Activated T-cell treated with anti-CD3 and anti-CD28 coated beads, Interleukin-2, amount 50 U/mL, for 4 hours (primary cell): ENCODE data around the gene GNL3L. TPM values are rescaled to one million over a fixed set of nuclear protein-coding genes. Genes with fewer than 3 reads are reported as not detected.
A peak's percentile ranks its signal among the peaks of the same experiment; 100 is the strongest.
"Not testable (repeated sequence)": the region's sequence is repeated elsewhere in the genome, so short reads cannot be mapped to it uniquely, and the experiment has no call there.

Source experiments
- ATAC-seq, 2 donors: fragments of 200-7000 bp; cut with Tn5 transposase; one replicate each; pipeline ENCODE4 v1.10.0; 2021
- DNase-seq: peaks from one replicate; pipeline ENCODE4 v3.0.0-alpha.2; 2020
- H3K27me3 Mint-ChIP-seq: one replicate; pipeline ENCODE4 v1.8.0; 2021; ENCODE audit warnings: low read depth, mixed read lengths
- H3K36me3 Mint-ChIP-seq: one replicate; pipeline ENCODE4 v1.8.0; 2022; ENCODE audit warnings: mixed read lengths; ENCODE audit not compliant: insufficient read depth
- H3K4me1 Mint-ChIP-seq: one replicate; pipeline ENCODE4 v1.8.0; 2021; ENCODE audit warnings: low read depth, mixed read lengths
- H3K4me3 Mint-ChIP-seq: one replicate; pipeline ENCODE4 v1.8.0; 2021; ENCODE audit warnings: mild to moderate bottlenecking, moderate library complexity, mixed read lengths
- H3K9me3 Mint-ChIP-seq: one replicate; pipeline ENCODE4 v1.8.0; 2021; ENCODE audit warnings: mixed read lengths
- total RNA-seq, 3 donors: library from RNA; stranded (reverse); gene quantifications; one replicate each; pipeline ENCODE4 v1.2.1, GENCODE V29; 2021

GNL3L gene, protein sequence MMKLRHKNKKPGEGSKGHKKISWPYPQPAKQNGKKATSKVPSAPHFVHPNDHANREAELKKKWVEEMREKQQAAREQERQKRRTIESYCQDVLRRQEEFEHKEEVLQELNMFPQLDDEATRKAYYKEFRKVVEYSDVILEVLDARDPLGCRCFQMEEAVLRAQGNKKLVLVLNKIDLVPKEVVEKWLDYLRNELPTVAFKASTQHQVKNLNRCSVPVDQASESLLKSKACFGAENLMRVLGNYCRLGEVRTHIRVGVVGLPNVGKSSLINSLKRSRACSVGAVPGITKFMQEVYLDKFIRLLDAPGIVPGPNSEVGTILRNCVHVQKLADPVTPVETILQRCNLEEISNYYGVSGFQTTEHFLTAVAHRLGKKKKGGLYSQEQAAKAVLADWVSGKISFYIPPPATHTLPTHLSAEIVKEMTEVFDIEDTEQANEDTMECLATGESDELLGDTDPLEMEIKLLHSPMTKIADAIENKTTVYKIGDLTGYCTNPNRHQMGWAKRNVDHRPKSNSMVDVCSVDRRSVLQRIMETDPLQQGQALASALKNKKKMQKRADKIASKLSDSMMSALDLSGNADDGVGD
- 100 to 1,000 TPM; 105 to 111 (median 109) TPM for total RNA-seq

DNA sequence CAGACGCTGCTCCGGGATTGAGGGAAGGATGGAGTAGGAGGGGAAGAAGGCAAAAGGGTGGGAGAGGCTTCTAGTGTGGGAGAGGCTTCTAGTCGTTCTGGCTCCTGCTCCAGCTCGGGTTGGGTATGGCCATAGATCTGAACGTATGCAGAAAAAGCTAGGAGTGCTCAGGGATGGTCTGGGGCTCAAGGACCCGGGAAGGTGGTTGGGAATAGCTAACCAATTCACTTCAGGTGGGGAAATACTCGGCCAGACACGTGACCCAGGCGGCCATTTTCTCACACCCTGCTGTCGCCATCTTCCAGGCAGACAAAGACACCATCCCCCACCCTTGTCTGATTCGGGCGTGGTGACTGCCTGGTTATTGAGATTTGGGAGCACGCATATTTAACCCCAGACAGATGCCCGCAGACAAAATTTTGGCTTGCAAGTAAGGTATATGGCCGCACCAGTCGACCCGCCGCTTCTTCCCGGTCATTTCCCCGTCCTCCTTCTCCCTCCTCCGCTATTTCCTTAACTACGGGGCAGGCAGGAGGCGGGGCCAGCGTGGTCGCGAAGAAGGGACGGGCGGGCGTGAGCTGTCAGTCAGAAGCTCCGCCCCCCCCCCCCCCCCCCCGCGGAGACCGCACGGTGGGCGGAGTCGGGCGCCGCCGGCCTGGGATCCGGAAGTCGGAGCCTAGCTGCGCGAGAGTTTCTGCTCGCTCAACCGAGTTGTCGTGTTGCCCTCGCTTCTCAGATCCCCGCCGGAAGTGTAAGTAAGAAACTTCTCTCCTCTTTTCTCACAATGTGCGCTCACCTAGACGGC lies at the start of gene GNL3L:
Gene GNL3L (plus strand): TSS at position 668 of the 805 bp plus-strand sequence. CDS start 2,348 bp downstream, outside the sequence.
- no peaks in the 10 kb centered on the region for H3K9me3 Mint-ChIP-seq
- peaks cover 17% of the 10 kb centered on the region for H3K36me3 Mint-ChIP-seq
- peaks cover 34% of the 10 kb centered on the region for H3K4me1 Mint-ChIP-seq

DNA sequence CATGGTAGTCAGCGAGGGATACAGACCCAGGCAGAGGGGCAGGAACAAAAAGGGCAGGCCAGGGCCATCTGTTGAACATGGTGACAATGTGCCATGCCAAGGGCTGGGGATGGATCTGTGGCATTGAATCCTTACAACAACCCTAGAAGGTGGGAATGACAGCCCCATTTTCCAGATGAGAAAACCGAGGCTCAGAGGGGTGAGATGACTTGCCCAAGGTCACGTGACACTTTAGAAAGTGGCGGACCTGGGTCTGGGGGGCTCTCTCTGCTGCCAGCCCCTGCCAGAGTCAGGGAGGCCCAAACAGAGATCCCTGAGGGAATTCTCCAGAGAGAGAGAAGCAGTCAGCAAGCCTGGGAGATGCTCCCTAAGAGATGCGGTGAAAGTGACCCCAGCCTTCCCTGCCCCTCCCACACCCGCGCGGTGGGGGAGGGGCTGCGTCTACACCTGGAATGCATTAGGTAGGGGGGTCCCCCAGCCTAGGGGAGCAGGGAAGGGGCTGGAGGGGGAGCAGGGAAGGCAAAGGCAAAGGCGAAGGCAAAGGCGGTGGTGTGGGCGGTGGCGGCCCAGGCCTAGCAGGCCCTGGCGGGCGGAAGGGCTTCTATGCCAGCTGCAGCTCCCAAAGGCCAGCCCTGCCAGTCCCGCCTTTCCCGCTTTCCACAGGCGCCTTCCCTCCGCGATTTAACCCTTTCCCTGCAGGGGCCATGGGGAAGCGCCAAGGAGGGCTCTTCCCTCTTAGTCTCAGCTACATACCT lies 47.0 kb upstream of the GNL3L start:
- no peaks in the 10 kb centered on the region for H3K36me3 Mint-ChIP-seq
- peaks cover 1% of the 10 kb centered on the region for H3K27me3 Mint-ChIP-seq
- H3K4me3 Mint-ChIP-seq = no peak overlapping the region
- DNase-seq (no peak), ATAC-seq (no peak)
- H3K9me3 Mint-ChIP-seq = no peaks in the 10 kb centered on the region
- no peaks in the 10 kb centered on the region for H3K4me1 Mint-ChIP-seq

More for the DNA sequence above, at the start of gene GNL3L:
- DNase-seq = peak; percentile 74
- ATAC-seq = peak; percentile 85 to 91
- no peaks in the 10 kb centered on the region for H3K27me3 Mint-ChIP-seq
- peak within 1 kb of the TSS; percentile 96 for H3K4me3 Mint-ChIP-seq

DNA sequence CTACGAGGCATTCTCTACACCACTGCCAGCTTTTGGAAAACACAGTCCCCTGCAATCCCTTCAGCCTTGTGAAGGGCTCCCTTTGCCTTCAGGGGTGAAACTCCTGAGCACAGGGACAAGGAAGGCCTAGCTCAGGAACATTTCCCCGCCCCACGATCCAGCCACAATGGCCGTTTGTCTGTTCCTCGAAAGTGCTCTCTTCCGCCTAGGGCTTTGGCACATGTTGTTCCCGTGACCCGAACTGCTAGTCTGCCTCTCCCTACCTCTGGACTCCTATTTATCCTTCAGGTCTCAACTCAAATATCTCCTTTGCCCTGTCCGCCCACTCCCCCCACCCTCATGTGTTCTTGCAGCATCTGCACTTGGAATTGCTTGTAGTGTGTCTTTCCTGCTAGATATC lies 46.1 kb upstream of the GNL3L start:
- Mint-ChIP-seq H3K4me1 (no peaks in the 10 kb centered on the region), H3K36me3 (no peaks in the 10 kb centered on the region), H3K4me3 (no peak overlapping the region), H3K9me3 (no peaks in the 10 kb centered on the region), H3K27me3 (peaks cover 1% of the 10 kb centered on the region)
- ATAC-seq = no peak
- no peak for DNase-seq

DNA sequence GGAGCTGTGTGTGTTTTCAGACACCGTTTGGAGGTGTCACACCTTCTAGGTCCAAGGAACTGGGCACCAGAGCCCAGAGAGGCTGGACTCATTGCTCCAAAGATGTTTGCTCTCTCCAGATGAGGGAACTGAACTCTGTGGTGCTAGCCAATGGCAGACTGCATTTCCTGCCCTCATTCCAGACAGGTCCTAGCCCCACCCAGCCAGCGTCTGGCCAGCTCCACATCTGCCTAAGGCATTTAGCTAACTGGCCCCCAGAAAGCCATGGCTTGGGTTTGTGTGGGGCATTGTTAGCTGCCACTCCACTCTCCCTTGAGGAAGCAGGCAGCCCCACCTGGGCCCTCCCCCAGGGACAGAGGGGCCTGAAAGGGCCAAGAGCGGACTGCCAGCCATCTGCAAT lies 45.4 kb upstream of the GNL3L start:
- Mint-ChIP-seq H3K9me3 (no peaks in the 10 kb centered on the region), H3K36me3 (no peaks in the 10 kb centered on the region), H3K4me3 (no peak overlapping the region), H3K27me3 (peaks cover 1% of the 10 kb centered on the region), H3K4me1 (no peaks in the 10 kb centered on the region)
- DNase-seq = no peak
- ATAC-seq = no peak

DNA sequence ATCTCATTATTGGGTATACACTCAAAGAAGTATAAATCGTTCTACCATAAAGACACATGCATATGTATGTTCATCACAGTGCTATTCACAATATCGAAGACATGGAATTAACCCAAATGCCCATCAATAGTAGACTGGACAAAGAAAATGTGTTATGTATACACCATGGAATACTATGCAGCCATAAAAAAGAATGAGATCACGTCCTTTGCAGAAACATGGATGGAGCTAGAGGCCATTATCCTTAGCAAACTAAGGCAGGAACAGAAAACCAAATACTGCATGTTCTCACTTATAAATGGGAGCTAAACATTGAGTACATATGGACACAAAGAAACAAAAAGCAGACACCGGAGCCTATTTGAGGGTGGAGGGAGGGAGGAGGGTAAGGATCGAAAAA lies 40.2 kb upstream of the GNL3L start:
- not testable (repeated sequence) for DNase-seq, H3K36me3 Mint-ChIP-seq, H3K27me3 Mint-ChIP-seq, H3K4me3 Mint-ChIP-seq, H3K4me1 Mint-ChIP-seq, ATAC-seq, H3K9me3 Mint-ChIP-seq

DNA sequence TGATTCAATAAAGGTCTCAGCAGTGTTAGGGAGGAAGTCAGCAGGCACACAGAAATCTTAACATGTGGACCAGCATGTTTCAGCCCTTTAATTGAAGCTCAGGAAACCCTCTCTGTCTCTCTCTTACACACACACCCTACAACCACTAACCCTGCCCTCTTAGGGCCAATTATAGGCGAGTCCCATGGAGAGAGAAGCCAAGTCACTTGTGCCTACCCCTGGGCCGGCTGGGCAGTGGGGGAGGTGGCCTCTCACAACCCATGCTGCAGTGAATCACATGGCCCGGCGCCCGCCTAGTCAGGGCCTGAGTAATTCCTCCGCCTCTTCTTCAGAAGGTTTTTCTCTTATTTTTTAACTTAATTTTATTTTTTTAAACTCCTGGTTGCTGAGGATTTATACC lies 37.7 kb upstream of the GNL3L start:
- peaks cover 20% of the 10 kb centered on the region for H3K27me3 Mint-ChIP-seq
- ATAC-seq (no peak), DNase-seq (no peak)
- H3K9me3 Mint-ChIP-seq = peaks cover 3% of the 10 kb centered on the region
- H3K4me3 Mint-ChIP-seq = no peak overlapping the region
- no peaks in the 10 kb centered on the region for H3K36me3 Mint-ChIP-seq
- H3K4me1 Mint-ChIP-seq = peaks cover 5% of the 10 kb centered on the region

DNA sequence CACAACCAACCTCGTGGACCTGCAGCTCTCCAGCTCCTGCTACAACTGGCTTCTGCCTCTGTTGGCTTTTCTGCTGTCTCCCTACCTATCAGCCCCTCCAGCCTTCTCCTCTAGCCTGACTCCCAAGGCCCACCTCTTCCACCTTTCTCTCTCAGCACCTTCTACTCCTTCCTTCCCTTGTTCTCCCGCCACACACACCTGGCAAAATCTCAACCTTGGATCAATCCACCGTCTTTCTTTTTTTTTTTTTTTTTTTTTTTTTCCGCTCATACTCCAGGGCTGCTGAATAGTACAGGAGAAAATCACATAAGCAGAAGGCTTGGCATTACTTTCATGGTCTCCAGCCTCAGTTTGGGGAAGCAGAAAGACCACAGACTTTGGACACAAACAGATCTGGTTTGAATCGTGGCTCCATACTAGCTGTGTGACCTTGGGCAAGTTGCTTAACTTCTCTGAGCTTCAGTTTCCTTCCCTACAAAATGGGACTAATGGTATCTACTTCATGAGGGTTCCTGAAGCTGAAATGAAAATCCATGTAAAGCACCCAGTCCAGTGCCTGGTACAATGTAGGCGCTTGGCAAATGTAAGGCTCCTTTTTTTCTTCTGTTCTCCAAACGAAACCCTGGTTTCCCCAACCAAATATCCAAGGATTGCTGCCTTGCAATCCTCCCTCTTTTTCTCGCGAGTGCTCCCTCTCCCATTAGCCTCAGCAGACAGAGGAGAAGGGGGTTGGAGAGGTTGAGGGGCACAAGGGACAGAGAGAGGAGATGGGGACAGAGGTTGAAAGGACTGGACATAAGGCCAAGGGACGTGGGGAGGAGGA lies 35.6 kb upstream of the GNL3L start:
- no peaks in the 10 kb centered on the region for H3K36me3 Mint-ChIP-seq
- DNase-seq (no peak), ATAC-seq (no peak)
- peaks cover 3% of the 10 kb centered on the region for H3K9me3 Mint-ChIP-seq
- H3K27me3 Mint-ChIP-seq = peaks cover 28% of the 10 kb centered on the region
- peaks cover 5% of the 10 kb centered on the region for H3K4me1 Mint-ChIP-seq
- peak overlapping the region; percentile 54 for H3K4me3 Mint-ChIP-seq

DNA sequence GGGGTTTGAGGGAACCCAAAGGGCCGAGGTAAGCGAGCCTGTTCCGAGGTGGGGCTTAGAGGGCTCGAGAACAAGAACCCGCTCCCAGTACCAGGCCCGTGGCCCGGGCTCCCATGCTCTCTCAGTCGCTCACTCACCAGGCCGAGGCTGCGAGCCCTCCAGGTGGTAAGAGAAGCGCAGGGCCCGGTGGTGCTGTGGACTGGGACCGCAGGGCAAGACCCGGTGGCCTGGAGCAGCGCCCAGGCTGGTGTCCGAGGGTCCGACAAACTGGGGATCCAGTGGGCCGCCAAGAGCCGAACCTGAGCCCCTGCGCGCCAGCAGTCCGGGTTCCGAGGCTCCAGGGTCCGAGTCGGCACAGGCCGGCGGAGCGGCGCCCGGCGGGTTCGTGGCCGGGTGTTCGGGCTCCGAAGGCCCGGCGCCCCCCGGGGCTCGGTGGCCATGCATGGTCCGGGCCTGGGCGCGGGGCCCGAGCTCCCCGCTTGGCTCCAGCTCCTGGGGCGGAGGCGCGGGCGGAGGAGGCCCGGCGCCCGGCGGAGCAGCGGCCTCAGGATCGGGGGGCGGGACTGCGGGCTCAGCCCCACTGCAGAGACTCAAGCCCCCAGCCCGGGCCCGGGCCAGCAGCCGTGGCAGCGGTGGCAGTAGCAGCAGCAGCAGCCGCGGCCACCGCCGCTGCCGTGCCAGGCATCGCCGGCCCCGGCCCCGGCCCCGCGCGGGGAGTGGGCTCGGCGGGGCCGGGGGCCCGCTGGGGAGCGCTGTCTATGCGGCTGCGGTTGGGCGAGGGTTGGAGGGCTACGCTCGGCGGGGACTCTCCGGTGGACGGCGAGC lies 34.8 kb upstream of the GNL3L start:
- Mint-ChIP-seq H3K36me3 (no peaks in the 10 kb centered on the region), H3K4me1 (peaks cover 5% of the 10 kb centered on the region), H3K9me3 (no peaks in the 10 kb centered on the region), H3K27me3 (peaks cover 28% of the 10 kb centered on the region), H3K4me3 (peak overlapping the region; percentile 71)
- ATAC-seq (peak; percentile 58 to 61), DNase-seq (no peak)

DNA sequence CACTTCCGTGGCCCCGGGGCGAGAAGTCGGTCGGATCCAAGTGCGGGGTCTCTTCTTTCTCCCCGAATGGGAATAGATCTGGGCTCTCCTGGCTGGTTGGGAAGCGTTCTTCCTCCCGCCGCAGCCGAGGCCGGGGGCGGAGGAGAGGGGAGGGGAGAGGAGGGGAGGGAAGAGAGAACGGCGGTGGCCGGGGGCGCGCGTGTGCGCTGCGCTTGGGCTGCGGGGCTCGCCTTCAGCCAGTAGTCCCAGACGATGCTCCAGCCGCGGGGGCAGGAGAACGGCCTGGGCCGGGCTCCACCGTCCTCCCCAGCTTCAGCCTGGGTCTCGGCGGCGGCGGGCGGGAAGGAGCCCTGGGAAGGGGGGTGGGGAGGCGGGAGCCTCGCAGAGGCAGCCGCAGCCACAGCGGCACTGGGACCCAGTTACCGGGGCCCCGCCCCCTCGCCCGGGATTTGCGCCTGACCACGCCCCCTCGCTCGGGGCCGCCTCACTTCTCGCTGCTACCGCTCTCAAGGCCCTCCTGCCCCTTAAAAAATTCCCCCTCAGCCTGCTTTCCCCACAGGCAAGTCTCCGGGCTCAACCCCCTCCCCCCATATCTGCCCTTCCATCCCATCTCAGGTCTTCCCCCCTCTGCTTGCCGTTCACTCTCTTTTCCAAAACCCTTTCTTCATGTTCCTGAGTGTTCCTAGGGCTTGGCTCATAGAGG lies 34.1 kb upstream of the GNL3L start, which contains the start of gene FGD1:
Gene FGD1 (minus strand): TSS at position 421 of the 703 bp plus-strand sequence. CDS start 802 bp downstream, outside the sequence.
- ATAC-seq (peak; percentile 64 to 67), DNase-seq (peak; percentile 48)
- Mint-ChIP-seq H3K36me3 (no peaks in the 10 kb centered on the region), H3K4me3 (peak within 1 kb of the TSS; percentile 71), H3K9me3 (no peaks in the 10 kb centered on the region), H3K27me3 (peaks cover 28% of the 10 kb centered on the region), H3K4me1 (peaks cover 5% of the 10 kb centered on the region)

DNA sequence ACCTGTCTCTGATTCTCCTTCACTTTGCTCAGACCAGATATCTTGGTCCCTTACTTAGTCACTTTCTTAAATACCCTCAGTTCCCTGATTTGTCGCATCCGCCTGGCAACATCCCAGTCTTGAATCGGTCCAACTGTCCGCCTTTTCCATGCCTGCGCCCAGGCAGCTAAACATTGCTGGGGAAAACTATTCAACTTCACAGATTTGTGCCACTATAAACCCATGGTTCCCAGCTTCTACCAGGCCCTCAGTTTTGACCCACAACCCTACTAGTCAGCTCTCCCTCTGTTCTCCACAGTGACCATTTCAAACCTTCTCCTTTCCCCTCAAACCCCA lies 33.5 kb upstream of the GNL3L start:
- no peaks in the 10 kb centered on the region for H3K36me3 Mint-ChIP-seq
- ATAC-seq = no peak
- peaks cover 5% of the 10 kb centered on the region for H3K4me1 Mint-ChIP-seq
- H3K27me3 Mint-ChIP-seq = peaks cover 28% of the 10 kb centered on the region
- peak overlapping the region; percentile 71 for H3K4me3 Mint-ChIP-seq
- no peak for DNase-seq
- no peaks in the 10 kb centered on the region for H3K9me3 Mint-ChIP-seq

DNA sequence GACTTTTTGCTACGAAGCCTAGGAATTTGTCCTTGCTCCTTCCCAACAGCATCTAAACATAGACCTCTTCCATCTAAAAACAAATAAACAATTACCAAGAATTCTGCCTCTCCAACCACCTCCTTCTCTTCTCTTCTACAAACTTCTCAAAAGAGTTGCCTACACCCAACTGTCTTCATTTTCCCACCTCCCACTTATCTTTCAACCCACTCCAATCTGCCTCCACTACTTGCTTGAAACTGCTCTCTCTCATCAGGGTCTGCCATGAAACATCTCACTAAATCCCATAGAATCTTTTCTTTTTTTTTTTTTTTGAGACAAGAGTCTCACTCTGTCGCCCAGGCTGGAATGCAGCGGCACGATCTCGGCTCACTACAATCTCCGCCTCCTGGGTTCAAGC lies 33.1 kb upstream of the GNL3L start:
- Mint-ChIP-seq H3K27me3 (peaks cover 28% of the 10 kb centered on the region), H3K9me3 (no peaks in the 10 kb centered on the region), H3K4me1 (peaks cover 5% of the 10 kb centered on the region), H3K36me3 (no peaks in the 10 kb centered on the region), H3K4me3 (peak overlapping the region; percentile 71)
- no peak for ATAC-seq
- DNase-seq = no peak

DNA sequence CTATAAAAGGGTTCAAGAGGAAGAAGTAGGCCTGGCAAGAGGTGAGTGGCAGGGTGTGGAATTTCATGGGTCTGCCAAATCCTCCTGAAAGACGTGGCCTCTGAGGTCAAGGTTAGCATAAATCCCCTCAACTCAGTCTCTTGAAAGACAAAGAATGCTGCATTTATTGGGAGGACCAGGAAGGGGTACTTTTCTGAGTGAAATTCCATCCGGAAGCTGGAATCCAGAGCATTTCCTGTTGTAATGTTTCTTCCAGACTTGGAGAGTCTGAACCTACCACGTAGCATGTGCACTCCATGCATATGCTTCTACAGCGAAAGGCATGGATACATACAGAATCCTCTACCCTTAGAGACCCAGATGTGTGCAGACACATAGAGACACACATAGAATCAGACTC lies 20.6 kb upstream of the GNL3L start:
- H3K36me3 Mint-ChIP-seq = no peaks in the 10 kb centered on the region
- H3K27me3 Mint-ChIP-seq = peaks cover 4% of the 10 kb centered on the region
- DNase-seq (no peak), ATAC-seq (no peak)
- no peak overlapping the region for H3K4me3 Mint-ChIP-seq
- H3K4me1 Mint-ChIP-seq = no peaks in the 10 kb centered on the region
- no peaks in the 10 kb centered on the region for H3K9me3 Mint-ChIP-seq
